HG02798 (cell line): ENCODE data around the gene PTPN23.
A peak's percentile ranks its signal among the peaks of the same experiment; 100 is the strongest.
"Not testable (repeated sequence)": the region's sequence is repeated elsewhere in the genome, so short reads cannot be mapped to it uniquely, and the experiment has no call there.

Experiments used
- ATAC-seq: cut with Tn5 transposase; IDR thresholded peaks from one replicate; pipeline ENCODE4 v1.9.1; 2021; ENCODE audit warnings: mild to moderate bottlenecking; ENCODE audit not compliant: unreplicated experiment, poor library complexity

PTPN23 gene

DNA sequence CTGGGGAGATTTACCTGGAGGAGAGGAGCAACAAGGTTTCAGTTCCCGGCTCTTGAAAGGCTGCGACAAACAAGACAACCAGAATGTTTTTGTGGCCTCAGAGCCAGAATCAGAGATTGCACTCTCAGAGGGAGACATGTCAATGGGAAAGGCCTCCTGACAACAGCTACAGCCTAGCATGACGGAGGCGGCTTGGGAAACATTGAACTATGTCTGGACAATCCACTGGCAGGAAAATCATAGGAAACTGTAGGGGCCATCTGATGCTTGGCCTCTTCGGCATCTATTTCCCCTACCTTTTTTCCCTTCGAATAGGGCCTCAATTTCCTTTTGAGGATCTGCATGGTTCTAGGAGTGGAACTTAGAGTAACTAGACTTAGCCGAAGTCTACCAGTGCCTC lies 13.2 kb upstream of the PTPN23 start:
- ATAC-seq, result no peak

DNA sequence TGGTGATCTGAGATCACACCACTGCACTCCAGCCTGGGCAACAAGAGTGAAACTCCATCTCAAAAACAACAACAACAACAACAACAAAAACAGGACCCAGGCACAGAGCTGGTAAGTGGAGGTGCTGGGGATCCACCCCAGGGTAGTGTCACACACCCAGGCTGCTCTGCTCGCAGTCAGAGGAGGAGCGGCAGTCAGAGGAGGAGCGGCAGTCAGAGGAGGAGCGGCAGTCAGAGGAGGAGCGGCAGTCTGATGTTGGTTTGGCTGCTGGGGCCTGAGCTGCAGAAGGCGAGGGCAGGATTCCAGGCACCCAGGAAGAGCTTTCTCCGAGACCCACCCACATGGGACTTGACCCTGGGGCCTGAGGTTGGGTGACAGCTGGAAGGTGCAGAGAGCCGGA lies 10.8 kb upstream of the PTPN23 start:
- ATAC-seq, result not testable (repeated sequence)

DNA sequence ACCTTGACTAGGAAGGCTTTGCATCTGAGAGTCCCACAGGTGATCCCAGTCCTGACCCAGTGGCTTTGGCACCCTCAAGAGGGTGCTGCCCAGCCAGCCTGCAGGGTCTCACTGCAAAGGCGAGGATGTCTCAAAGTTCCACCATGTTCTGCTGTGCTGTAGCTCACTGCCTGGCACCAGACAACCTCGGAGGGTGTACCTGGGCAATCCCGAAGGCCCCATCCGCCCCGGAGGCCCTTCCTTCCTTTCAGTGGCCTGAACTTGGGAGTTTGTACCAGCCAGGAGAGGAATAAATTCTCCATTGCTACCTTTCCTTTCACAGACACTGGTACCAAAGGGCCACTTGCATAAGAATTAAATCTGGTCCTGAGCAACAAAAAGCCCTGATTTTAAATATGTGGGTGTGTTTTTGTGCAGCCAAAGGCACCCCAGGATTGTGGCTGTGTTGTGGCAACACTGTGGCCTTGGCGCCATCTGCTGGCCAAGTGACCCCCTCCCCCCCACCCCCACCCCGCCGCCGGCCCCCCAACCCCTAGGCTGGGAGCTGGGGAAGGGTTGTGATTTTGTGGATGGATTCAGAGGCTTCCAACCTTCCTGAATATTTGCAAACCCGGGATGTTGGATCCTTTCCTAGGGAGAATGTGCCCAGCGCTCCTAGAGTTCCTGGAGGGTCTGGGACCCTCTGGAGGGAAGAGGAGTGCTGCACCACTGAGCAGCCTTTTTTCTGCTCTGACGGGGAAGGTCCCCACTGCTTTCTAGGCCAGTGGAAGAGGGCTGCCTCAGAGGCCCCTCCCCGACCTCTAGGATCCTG lies 9.7 kb upstream of the PTPN23 start:
- ATAC-seq, result no peak

DNA sequence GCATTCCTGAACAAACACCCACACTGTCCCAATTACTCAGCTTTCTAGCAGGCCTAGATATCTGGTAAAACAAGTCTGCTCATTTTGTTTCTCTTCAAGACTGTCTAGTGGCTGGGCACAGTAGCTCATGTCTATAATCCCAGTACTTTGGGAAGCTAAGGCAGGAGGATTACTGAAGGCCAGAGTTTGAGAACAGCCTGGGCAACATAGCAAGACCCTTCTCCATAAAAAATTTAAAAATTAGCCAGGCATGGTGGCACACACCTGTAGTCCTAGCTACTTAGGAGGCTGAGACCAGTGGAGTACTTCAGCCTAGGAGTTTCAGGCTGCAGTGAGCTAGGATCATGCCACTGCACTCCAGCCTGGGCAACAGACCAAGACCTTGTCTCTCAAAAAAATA lies 6.2 kb upstream of the PTPN23 start:
- no peak for ATAC-seq

DNA sequence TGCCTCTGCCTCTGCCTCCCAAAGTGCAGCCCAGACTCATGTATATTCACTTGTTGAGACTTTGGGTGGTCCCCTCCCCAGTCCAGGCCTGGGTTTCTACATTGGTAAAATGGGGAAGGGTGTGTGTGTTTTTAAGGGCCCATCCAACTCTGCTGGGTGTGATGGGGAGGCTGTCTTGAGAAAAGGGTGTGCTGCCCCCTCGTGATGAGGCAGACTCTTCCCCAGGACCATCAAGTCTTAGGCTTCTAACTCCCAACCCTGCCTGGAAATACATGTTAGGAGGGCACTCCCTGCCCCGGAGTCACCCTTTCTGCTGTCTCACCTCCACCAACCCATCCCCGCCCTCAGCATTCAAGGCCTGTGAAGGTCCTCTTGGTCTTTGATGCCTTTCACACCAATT lies 4.4 kb upstream of the PTPN23 start:
- no peak for ATAC-seq

DNA sequence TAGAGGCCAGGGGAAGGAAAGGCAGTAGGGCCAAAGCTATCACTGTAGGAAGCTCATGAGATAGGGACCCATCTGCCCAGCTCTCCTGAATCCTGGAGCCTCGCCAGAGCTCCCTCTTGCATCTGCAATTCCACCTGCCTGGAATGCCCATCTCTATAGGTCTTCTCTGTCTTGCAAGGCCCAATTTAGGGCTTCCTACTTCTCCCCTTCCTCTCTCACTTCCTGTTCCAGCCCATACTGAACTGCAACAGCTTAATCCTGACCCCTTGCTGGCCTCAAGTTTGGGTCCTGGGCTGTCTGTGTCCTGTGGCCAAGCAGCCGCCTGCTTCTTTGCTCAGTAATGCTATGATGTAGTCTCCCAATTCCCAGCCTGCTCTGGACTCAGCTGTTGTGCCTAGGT lies 3.6 kb upstream of the PTPN23 start:
- ATAC-seq, result no peak

DNA sequence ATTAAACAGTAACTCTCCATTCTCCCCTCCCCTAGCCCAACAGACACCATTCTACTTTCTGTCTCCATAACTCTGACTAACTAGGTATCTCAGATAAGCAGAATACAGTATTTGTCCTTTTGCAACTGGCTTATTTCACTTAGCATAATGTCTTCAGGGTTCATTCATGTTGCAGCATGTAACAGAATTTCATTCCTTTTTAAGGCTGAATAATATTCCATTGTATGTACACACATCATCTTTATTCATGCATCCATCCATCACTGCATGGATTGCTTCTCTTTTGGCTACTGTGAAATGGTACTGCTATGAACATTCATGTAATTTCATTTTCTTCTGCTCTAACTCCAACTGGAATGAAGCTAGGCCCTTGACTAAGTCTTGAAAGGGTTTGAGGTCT lies 2.0 kb upstream of the PTPN23 start:
- ATAC-seq, result no peak

DNA sequence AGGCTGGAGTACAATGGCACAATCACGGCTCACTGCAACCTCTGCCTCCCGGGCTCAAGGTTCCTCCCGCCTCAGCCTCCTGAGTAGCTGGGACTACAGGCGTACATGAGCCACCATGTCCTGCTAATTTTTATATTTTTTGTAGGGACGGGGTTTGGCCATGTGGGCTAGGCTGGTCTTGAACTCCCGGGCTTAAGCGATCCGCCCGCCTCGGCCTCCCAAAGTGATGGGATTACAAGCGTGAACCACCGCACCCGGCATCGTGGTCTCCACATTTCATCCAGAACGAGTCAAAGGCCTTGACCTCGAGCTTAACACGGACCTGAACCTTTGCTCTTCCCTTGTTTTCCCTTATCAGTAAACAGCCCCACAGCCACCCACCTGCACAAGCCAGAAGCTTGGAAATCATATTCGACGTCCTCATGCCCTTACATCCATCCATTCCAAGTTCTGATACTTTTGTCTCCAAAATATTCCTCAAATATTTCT lies 1.4 kb upstream of the PTPN23 start:
- no peak for ATAC-seq

DNA sequence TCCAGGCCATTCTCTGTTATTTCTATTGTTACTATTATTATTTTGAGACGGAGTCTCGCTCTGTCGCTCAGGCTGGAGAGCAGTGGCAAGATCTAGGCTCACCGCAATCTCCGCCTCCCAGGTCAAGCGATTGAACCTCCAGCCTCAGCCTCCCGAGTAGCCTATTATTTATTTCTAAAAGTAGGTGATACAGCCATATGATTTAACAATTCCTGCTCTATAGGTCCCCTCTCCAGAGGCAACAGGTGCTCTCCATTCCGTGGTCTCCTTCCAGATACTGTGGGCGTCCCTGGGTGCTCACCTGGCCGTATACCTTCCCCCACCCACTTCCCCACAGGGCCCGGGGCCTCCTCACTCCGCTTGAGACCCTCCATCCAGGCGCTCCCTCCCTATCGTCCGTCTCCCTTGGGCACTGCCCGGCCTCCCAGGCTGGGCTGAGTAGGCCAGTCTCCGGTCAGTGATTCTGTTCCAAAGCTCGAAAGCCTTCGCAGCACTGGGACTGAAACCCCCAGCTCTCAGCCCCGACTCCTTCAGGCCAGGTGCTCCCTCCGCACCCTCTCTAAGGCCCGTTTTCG lies 708 bp upstream of the PTPN23 start:
- ATAC-seq, result peak; percentile 9

DNA sequence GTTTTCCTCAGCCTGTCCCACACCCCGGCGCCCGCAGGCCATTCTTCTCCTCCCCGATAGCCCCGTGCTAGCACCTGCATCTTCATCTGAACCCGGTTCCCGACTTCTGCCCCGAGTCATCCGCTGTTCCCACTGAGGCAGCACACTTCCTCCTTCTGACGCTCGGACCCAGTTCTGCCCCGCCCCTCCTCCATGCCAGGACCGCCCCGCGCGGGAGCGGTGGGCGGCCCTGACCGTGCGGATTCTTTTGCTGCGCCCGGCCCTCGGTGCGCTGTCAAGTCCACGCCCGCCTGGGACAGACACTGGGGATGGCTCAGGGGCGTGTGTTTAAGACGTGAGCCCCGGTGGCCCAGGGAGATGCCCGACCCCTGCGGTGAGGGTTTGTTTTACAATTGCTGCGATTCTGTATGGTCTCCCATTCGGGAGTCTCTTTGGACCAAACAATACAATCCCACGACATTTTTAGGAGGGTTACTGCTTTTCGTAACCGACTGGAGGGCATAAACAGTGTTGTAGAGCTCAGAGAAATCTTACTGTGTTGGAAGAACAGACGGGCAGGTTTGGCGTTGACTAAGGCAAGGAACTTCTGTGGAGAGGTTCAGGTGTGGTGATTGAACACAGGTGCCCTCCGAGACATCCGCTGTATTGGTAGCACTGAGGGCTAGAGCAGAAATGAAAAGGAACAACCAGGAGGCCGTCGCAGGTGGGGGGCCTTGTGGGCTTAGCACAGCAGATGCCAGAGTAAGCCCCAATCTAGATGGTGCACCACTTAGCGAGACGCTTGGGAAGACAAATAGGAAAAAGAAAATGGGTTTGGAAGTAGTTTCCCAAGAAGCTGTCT lies 716 bp downstream of the PTPN23 start:
- peak; percentile 61 for ATAC-seq

DNA sequence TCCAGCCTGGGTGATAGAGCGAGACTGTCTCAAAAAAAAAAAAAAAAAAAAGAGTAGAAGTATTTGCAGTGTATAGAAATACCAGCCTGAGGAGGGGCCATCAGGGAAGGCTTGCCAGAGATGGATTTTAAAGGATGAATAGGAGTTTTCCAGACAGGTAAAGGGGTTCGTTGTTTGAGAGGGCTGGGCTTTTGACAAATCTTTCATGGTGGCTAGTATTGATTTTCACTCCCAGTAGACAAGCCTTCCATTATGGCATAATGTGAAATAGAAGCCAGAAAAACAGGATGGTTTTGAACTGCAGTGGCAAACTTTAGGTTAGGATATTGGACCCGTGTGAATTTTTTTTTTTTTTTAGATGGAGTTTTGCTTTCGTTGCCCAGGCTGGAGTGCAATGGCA lies 3.6 kb downstream of the PTPN23 start:
- ATAC-seq, result no peak

DNA sequence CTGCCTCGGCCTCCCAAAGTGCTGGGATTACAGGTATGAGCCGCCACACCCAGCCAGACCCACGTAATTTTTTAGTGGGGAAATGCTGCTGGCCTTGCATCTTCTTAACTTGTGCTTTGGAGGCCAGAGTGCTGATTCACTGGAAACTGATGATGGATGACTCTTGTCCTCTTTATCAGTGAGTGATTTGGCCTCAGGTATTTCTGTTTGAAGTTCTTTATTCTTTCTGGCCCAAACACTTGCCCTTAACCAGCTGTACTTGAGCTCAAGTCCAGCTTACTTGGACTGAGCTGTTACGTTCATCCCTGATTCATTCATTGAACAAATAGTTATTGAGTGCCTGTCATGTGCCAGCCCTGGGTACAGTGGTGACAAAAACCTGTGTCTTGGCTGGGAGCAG lies 4.2 kb downstream of the PTPN23 start:
- ATAC-seq, result no peak

DNA sequence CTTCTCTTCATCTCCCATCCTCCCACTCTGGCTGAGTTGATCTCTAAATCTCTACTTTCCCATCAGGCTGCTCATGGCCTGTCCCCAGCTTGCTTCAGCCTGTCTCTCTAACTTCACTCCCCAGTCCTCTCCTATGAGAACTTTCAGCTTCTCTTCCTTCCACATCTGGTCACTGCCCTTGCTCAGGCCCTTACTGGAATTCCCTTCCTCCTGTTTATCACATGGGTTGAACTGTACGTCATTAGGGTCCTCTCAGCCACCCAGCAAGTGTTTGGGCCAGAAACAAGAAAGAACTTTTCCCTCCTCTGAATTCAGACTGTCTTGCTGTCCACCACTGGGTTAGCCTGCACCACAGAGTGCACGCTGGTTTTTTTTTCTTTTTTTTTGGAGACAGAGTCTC lies 5.0 kb downstream of the PTPN23 start:
- no peak for ATAC-seq

DNA sequence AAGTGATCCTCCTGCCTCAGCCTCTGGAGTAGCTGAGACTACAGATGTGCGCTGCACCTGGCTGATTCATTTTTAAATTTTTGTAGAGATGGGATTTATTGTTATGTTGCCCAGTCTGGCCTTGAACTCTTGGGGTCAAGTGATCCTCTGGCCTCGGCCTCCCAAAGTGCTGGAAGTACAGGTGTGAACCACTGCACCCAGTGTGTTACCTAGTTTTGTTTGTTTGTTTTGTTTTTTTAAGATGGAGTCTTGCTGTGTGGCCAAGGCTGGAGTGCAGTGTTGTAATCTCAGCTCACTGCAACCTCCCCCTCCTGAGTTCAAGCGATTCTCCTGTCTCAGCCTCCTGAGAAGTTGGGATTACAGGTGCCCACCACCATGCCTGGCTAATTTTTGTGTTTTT lies 12.1 kb downstream of the PTPN23 start:
- no peak for ATAC-seq

DNA sequence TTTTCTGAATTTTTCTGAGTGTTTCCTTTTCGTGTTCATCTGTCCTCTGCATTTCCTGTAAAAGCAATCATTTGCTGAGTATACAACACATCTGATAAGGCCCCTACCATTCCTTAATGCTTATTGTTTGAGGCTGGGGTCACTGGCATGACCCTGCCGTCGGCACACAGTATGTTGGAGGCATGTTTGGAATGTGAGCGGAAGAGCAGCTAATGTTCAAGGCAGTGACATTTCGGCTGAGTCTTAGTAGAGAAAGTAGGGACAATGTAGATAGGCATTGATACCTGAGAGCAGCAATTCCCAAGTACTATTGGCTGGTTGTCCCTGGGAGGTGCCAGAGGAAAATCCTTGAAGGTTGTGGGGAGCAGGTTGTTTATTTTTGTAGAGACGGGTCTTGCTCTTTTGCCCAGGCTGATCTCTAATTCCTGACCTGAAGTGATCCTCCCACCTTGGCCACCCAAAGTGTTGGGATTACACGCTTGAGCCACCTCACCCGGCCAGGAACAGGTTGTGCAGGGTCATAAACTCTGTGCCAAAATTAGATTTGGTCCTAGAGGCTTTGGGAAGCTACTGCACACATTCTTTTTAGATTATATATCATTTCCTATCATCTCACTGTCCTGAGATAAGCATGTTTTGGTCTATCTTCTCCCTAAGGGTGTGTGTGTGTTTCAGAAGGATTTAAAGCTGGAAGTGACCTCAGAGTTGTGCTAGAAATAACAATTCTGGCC lies 13.5 kb downstream of the PTPN23 start:
- no peak for ATAC-seq

DNA sequence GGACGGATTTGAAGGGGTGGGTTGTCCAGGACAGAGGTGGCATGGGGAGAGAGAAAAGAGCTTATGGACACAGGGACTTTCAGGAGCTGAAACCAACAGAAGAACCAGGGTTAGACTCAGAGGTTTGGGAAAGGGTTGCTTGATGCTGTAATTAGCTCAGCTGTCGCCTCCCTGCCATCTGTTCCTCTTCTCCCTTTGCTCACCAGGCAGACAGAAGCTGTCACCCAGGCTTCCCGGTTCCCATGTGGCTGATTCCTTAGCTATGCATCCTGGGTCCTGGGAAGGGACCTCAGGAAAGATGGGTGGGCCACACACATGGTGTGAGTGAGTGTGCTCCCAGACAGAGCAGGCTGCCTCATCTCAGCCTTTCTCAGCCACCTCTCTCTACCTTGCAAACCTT lies 14.1 kb downstream of the PTPN23 start:
- no peak for ATAC-seq

DNA sequence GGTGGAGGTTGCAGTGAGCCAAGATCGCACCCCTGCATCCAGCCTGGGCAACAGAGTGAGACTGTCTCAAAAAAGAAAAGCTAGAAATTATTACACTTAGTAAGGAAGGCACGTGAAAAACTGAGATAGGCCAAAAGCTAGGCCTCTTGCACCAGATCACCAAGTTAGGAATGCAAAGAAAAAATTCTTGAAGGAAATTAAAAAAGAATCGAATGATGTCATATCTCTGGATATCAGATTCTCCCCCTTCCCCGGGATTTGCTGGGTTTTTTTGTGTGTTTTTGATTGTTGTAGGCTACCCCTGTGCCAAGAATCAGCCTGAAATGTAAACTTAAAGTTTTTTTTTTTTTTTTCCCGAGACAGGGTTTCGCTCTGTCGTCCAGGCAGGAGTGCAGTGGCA lies 17.4 kb downstream of the PTPN23 start:
- ATAC-seq, result no peak

DNA sequence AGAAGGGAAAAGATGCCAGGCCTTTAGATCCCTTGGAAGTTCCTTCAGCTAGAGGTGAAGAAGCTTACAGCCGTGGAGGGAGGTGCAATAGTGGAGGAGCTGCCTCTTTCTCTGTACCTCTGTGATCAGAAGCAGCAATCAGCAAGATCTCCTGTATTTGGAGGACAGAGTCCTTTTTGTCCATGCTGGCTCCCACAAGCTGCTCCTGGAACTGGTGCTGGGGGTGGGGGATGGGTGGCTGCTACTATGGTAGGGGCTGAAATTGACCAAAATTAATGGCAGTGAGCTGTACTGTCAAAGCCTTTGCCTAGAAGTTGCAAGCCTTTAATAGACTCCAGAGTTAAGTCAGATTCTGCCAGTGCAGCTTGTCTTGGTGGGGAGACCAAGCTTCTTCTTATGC lies 18.2 kb downstream of the PTPN23 start:
- ATAC-seq, result no peak

DNA sequence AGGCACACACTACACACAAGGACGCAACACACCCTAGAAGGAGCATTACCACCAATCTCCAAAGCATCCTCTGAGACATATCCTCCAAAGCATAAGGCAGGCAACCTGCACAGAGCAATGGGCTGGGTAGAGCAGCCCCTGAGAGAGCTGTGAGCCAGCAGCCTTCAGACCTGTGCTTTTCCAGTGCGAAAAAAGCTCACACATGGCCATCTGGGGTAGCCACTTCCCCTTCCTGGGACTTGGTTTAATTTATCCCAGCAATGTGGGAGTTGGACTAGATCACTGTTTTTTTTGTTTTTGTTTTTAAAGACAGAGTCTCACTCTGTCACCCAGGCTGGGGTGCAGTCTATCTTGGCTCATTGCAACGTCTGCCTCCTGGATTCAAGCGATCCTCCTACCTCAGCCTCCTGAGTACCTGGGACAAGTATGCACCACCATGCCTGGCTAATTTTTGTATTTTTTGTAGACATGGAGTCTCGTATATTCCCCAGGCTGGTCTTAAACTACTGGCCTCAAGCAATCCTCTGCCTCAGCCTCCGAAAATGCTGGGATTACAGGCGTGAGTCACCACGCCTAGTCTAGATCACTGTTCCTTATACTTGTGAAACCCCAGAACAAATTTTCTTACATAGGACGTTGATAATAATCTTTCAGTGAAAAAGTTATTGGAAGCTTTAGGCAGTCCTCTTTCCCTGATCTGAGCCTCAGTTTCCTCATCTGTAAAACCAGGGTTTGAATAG lies 18.9 kb downstream of the PTPN23 start:
- no peak for ATAC-seq

DNA sequence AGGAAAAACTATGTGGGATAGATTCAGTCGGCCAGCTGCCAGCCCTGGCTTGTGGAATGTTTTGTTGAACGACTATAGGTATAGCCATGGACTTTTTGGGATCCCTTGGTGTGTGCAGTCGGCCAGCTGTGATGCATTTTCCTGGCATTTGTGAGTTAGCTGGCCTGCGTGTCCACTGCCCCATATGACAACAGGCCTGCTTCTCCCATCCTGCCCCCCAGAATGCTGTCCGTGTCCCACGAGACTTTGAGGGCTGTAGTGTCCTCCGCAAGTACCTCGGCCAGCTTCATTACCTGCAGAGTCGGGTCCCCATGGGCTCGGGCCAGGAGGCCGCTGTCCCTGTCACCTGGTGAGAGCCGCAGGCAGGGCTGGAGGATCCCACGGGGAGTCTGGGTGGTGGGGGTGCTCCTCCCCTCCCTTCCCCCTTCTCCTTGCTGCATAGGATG lies 23.6 kb downstream of the PTPN23 start:
- ATAC-seq, result no peak
